Esophagus mucosa (tissue), 1 donor: ENCODE measurements around the gene RAD51AP1. TPM values are rescaled to one million over a fixed set of nuclear protein-coding genes. Genes with fewer than 3 reads are reported as not detected.

ENCODE experiments used
- ATAC-seq: fragments of 200-7000 bp; cut with Tn5 transposase; one replicate; pipeline ENCODE4 v1.9.1; 2020
- total RNA-seq: library from RNA; stranded (reverse); gene quantifications from one replicate; pipeline ENCODE4 v1.2.4, GENCODE V29; 2023
- donor health status: DM: yes; HTN: yes; CAD: no.

Gene RAD51AP1
- total RNA-seq, 1 donor from 2014 or later = 7.9 TPM

DNA sequence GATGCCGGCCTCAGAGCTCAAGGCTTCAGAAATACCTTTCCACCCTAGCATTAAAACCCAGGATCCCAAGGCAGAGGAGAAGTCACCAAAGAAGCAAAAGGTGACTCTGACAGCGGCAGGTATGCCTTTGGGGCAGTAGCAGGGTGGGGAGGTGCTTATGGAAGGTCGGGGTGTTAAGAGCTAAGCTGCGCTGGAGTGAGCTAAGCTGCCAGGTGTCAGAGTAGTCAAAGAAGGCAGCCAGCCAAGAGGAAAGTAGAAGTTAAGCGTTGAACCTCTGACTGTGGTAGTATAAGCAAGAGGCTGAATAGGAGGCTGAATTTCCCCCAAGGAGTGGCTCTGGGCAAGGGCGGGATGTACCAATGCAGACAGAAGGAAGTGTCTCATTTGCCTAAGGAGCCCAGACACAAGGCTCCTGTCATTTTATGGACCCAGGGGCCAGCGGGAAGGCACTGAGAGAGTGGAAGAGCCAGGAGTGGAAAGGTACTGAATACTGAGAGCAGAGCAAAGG, 52.5 kb downstream of the RAD51AP1 start:
- ATAC-seq = peak; percentile 65

DNA sequence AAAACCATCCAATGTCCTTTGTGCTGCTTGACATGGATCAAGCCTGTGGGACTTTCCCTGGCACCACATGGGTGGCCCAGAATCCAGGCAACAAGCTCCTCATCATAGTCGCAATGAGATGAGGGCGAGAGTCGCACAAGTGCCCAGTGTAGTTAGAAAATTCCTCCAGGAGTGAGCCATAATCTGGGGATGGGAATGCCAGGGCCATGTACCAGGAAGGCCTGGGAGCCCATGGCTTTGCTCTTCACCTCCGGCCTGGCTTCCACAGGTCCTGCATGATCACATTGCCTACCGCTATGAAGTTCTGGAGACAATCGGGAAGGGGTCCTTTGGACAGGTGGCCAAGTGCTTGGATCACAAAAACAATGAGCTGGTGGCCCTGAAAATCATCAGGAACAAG, 57.2 kb downstream of the RAD51AP1 start:
- no peak for ATAC-seq

- ATAC-seq = no peak
Measured at GRCh38 chr12:4603421-4603820, 64.7 kb downstream of the RAD51AP1 start.

GRCh38 chr12:4603946-4604345, 65.3 kb downstream of the RAD51AP1 start:
- no peak for ATAC-seq

- ATAC-seq = peak; percentile 98
Measured at GRCh38 chr12:4604684-4605193, 66.0 kb downstream of the RAD51AP1 start.

GRCh38 chr12:4607056-4607455, 68.4 kb downstream of the RAD51AP1 start:
- ATAC-seq = no peak

GRCh38 chr12:4609071-4609470, 70.4 kb downstream of the RAD51AP1 start:
- no peak for ATAC-seq

Other genes with a start within 250 kb of the RAD51AP1 start
- gene TIGAR, start 217.7 kb upstream of the RAD51AP1 start, total RNA-seq = 6.1 TPM
- gene FGF23, start 159.2 kb upstream of the RAD51AP1 start, total RNA-seq = not detected
- not detected for gene FGF6, start 93.1 kb upstream of the RAD51AP1 start, total RNA-seq
- gene DYRK4, start 23.3 kb downstream of the RAD51AP1 start, total RNA-seq = 22.7 TPM
- gene AKAP3, start 110.2 kb downstream of the RAD51AP1 start, total RNA-seq = 0.32 TPM
- gene NDUFA9, start 110.2 kb downstream of the RAD51AP1 start, total RNA-seq = 83.4 TPM
- not detected for gene GALNT8, start 181.5 kb downstream of the RAD51AP1 start, total RNA-seq